HEK293 (cell line): Measurements from ENCODE around the gene ADAMTS13.

ENCODE experiments used
- CTCF ChIA-PET: fragments of 350-600 bp; formaldehyde crosslinking; extraction: SDS; loops from one replicate; lab custom pipeline; 2021; ENCODE audit warnings: antibody characterized with exemption; lab: Yijun Ruan, JAX
- POLR2A ChIA-PET: fragments of 300-600 bp; formaldehyde crosslinking; extraction: SDS; loops from one replicate; lab custom pipeline; 2020; ENCODE audit warnings: antibody characterized with exemption, inconsistent platforms; lab: Yijun Ruan, JAX
- H3K27ac ChIP-seq: fragments of 200-500 bp; sonication (Bioruptor generic); 2 replicates; pipeline ENCODE4 v1.5.1; 2014; ENCODE audit warnings: low read depth, low read length, control low read depth, inconsistent platforms; ENCODE audit errors: extremely low read depth
- H3K36me3 ChIP-seq, 2 experiments: fragments of 200-500 bp in 1 of 2; sonication (Bioruptor generic) in 1 of 2; 1 replicate in 1 of 2; 2 replicates in 1 of 2; pipeline ENCODE4 v1.5.1; 2014 to 2017; ENCODE audit warnings: inconsistent platforms in 2 of 2, low read length in 2 of 2; ENCODE audit not compliant: control insufficient read depth in 2 of 2, insufficient read depth in 1 of 2
- H3K4me1 ChIP-seq: fragments of 200-500 bp; sonication (Bioruptor generic); 2 replicates; pipeline ENCODE4 v1.5.1; 2014; ENCODE audit warnings: mild to moderate bottlenecking, low read length, inconsistent platforms; ENCODE audit not compliant: control insufficient read depth, insufficient read depth
- H3K4me3 ChIP-seq: 2 replicates; pipeline ENCODE4 v1.5.1; 2011; ENCODE audit warnings: low read depth, mild to moderate bottlenecking, control low read depth, low read length, moderate library complexity
- H3K9me3 ChIP-seq: fragments of 200-500 bp; sonication (Bioruptor generic); 2 replicates; pipeline ENCODE4 v1.5.1; 2014; ENCODE audit warnings: low read depth, low read length, inconsistent platforms; ENCODE audit not compliant: control insufficient read depth, insufficient read depth
- CTCF ChIP-seq: fragments of 450-650 bp; formaldehyde crosslinking; IDR thresholded peaks from 2 replicates; pipeline ENCODE4 v1.5.1; 2016; ENCODE audit warnings: missing biosample characterization, missing genetic modification characterization
- GLIS2 ChIP-seq: fragments of 450-650 bp; formaldehyde crosslinking; IDR thresholded peaks from 2 replicates; pipeline ENCODE4 v1.5.1; 2016; ENCODE audit warnings: missing biosample characterization, missing genetic modification characterization
- KLF9 ChIP-seq: fragments of 450-650 bp; formaldehyde crosslinking; IDR thresholded peaks from 2 replicates; pipeline ENCODE4 v1.5.1; 2016; ENCODE audit warnings: missing biosample characterization, missing genetic modification characterization, low read depth
- SP3 ChIP-seq: fragments of 450-650 bp; formaldehyde crosslinking; IDR thresholded peaks from 2 replicates; pipeline ENCODE4 v1.5.1; 2016; ENCODE audit warnings: missing biosample characterization, missing genetic modification characterization
- ZBTB26 ChIP-seq: fragments of 450-650 bp; formaldehyde crosslinking; optimal IDR thresholded peaks from 2 replicates; pipeline ENCODE3; 2016; ENCODE audit warnings: missing biosample characterization, mild to moderate bottlenecking, missing genetic modification characterization
- ZBTB49 ChIP-seq: fragments of 450-650 bp; formaldehyde crosslinking; IDR thresholded peaks from 2 replicates; pipeline ENCODE4 v1.5.1; 2016; ENCODE audit warnings: missing biosample characterization, missing genetic modification characterization, low read depth
- ZBTB7A ChIP-seq: fragments of 450-650 bp; formaldehyde crosslinking; IDR thresholded peaks from 2 replicates; pipeline ENCODE4 v1.5.1; 2016; ENCODE audit warnings: low read depth, missing biosample characterization, missing genetic modification characterization
- ZNF138 ChIP-seq: fragments of 450-650 bp; formaldehyde crosslinking; IDR thresholded peaks from 2 replicates; pipeline ENCODE4 v1.5.1; 2016; ENCODE audit warnings: missing biosample characterization, missing genetic modification characterization, borderline replicate concordance
- ZNF202 ChIP-seq: fragments of 450-650 bp; formaldehyde crosslinking; IDR thresholded peaks from 2 replicates; pipeline ENCODE4 v1.5.1; 2016; ENCODE audit warnings: missing biosample characterization, missing genetic modification characterization, borderline replicate concordance
- ZNF23 ChIP-seq: fragments of 450-650 bp; formaldehyde crosslinking; IDR thresholded peaks from 2 replicates; pipeline ENCODE4 v1.5.1; 2016; ENCODE audit warnings: missing biosample characterization, missing genetic modification characterization, borderline replicate concordance
- ZNF26 ChIP-seq: fragments of 450-650 bp; formaldehyde crosslinking; IDR thresholded peaks from 2 replicates; pipeline ENCODE4 v1.5.1; 2016; ENCODE audit warnings: missing biosample characterization, missing genetic modification characterization
- ZNF354C ChIP-seq: fragments of 450-650 bp; formaldehyde crosslinking; IDR thresholded peaks from 2 replicates; pipeline ENCODE4 v1.5.1; 2016; ENCODE audit warnings: missing biosample characterization, missing genetic modification characterization, low read depth, borderline replicate concordance
- ZNF366 ChIP-seq: fragments of 450-650 bp; formaldehyde crosslinking; conservative IDR thresholded peaks from 2 replicates; pipeline ENCODE4 v1.5.1; 2016; ENCODE audit warnings: missing biosample characterization, missing genetic modification characterization
- ZNF37A ChIP-seq: fragments of 450-650 bp; IDR thresholded peaks from 2 replicates; pipeline ENCODE4 v1.5.1; 2018; ENCODE audit warnings: missing biosample characterization, missing genetic modification characterization
- ZNF394 ChIP-seq: fragments of 450-650 bp; formaldehyde crosslinking; IDR thresholded peaks from 2 replicates; pipeline ENCODE4 v1.5.1; 2016; ENCODE audit warnings: missing biosample characterization, missing genetic modification characterization, mild to moderate bottlenecking, moderate library complexity, borderline replicate concordance
- ZNF426 ChIP-seq: fragments of 450-650 bp; formaldehyde crosslinking; IDR thresholded peaks from 2 replicates; pipeline ENCODE4 v1.5.1; 2017; ENCODE audit warnings: missing biosample characterization, missing genetic modification characterization, mild to moderate bottlenecking, inconsistent platforms, moderate library complexity
- ZNF501 ChIP-seq: fragments of 450-650 bp; formaldehyde crosslinking; IDR thresholded peaks from 2 replicates; pipeline ENCODE4 v1.5.1; 2016; ENCODE audit warnings: missing biosample characterization, missing genetic modification characterization
- ZNF513 ChIP-seq: fragments of 450-650 bp; IDR thresholded peaks from 2 replicates; pipeline ENCODE4 v1.5.1; 2018; ENCODE audit warnings: missing biosample characterization, missing genetic modification characterization
- ZNF548 ChIP-seq: fragments of 450-650 bp; formaldehyde crosslinking; IDR thresholded peaks from 2 replicates; pipeline ENCODE4 v1.5.1; 2016; ENCODE audit warnings: missing biosample characterization, missing genetic modification characterization
- ZNF555 ChIP-seq: fragments of 450-650 bp; formaldehyde crosslinking; conservative IDR thresholded peaks from 2 replicates; pipeline ENCODE4 v1.5.1; 2017; ENCODE audit warnings: missing biosample characterization, mild to moderate bottlenecking, missing genetic modification characterization, inconsistent platforms
- ZNF558 ChIP-seq: fragments of 450-650 bp; formaldehyde crosslinking; IDR thresholded peaks from 2 replicates; pipeline ENCODE4 v1.5.1; 2016; ENCODE audit warnings: missing biosample characterization, missing genetic modification characterization
- ZNF610 ChIP-seq: fragments of 450-650 bp; formaldehyde crosslinking; IDR thresholded peaks from 2 replicates; pipeline ENCODE4 v1.5.1; 2016; ENCODE audit warnings: missing biosample characterization, missing genetic modification characterization, borderline replicate concordance
- ZNF623 ChIP-seq: fragments of 450-650 bp; formaldehyde crosslinking; IDR thresholded peaks from 2 replicates; pipeline ENCODE4 v1.5.1; 2016; ENCODE audit warnings: missing biosample characterization, missing genetic modification characterization
- ZNF624 ChIP-seq: fragments of 450-650 bp; formaldehyde crosslinking; IDR thresholded peaks from 2 replicates; pipeline ENCODE4 v1.5.1; 2017; ENCODE audit warnings: missing biosample characterization, missing genetic modification characterization
- ZNF629 ChIP-seq: fragments of 450-650 bp; formaldehyde crosslinking; IDR thresholded peaks from 2 replicates; pipeline ENCODE4 v1.5.1; 2017; ENCODE audit warnings: missing biosample characterization, missing genetic modification characterization
- ZNF654 ChIP-seq: fragments of 450-650 bp; formaldehyde crosslinking; IDR thresholded peaks from 2 replicates; pipeline ENCODE4 v1.5.1; 2016; ENCODE audit warnings: low read depth, missing biosample characterization, missing genetic modification characterization

ADAMTS13 gene

GRCh38 chr9:133437753-133438531 lies 15.8 kb downstream of the ADAMTS13 start:
- no peak for TF ChIP-seq ZBTB49
- TF ChIP-seq ZNF37A (tag by site-specific recombination) = no peak
- no peak for TF ChIP-seq SP3 (tag by site-specific recombination)
- no peak for TF ChIP-seq ZNF624 (tag by site-specific recombination)
- no peak for TF ChIP-seq ZNF202 (tag by site-specific recombination)
- TF ChIP-seq ZNF23 (tag by site-specific recombination) = no peak
- TF ChIP-seq ZBTB7A (tag by site-specific recombination) = no peak
- peak; percentile 12; the same call in 1 of the 2 replicates for TF ChIP-seq ZNF654 (tag by site-specific recombination)
- TF ChIP-seq ZNF555 (tag by site-specific recombination) = no peak
- no peak for TF ChIP-seq ZNF513
- TF ChIP-seq ZNF138 (tag by site-specific recombination) = no peak
- peak; percentile 66 for TF ChIP-seq CTCF (tag by site-specific recombination)
- TF ChIP-seq, all 188 proteins: peak for 2
- ChIA-PET POLR2A (no interaction called here), CTCF (interaction anchor here (0.6 to 1.2 kb wide), 15 partner anchors 9 to 370 kb away, joined by 3 to 6 read pairs (median 3); no protein-coding TSS in a partner anchor)
- Histone ChIP-seq H3K36me3 (no peaks in the 10 kb centered on the region), H3K4me3 (no peak overlapping the region), H3K9me3 (no peaks in the 10 kb centered on the region), H3K4me1 (no peaks in the 10 kb centered on the region), H3K27ac (no peak overlapping the region)

GRCh38 chr9:133439337-133439736 lies 17.2 kb downstream of the ADAMTS13 start:
- POLR2A ChIA-PET = interaction anchor here (1.6 kb wide), 1 partner anchor 9 kb away, joined by 4 read pairs; no protein-coding TSS in a partner anchor
- H3K36me3 ChIP-seq = no peaks in the 10 kb centered on the region
- no peak overlapping the region for H3K4me3 ChIP-seq
- H3K4me1 ChIP-seq = no peaks in the 10 kb centered on the region
- H3K27ac ChIP-seq = no peak overlapping the region
- CTCF ChIA-PET = interaction anchor here (1.1 kb wide), 1 partner anchor 22 kb away, joined by 5 read pairs; no protein-coding TSS in a partner anchor
- H3K9me3 ChIP-seq = no peaks in the 10 kb centered on the region
- TF ChIP-seq ZNF26 (tag by site-specific recombination) (no peak), ZNF548 (tag by site-specific recombination) (no peak), KLF9 (tag by site-specific recombination) (no peak), ZNF610 (tag by site-specific recombination) (no peak), ZNF366 (no peak), ZNF394 (tag by site-specific recombination) (no peak), GLIS2 (tag by site-specific recombination) (no peak), ZNF354C (no peak), ZBTB26 (tag by site-specific recombination) (no peak), ZNF138 (tag by site-specific recombination) (no peak), ZNF629 (tag by site-specific recombination) (no peak), ZNF501 (tag by site-specific recombination) (no peak), ZNF558 (tag by site-specific recombination) (no peak), ZNF426 (no peak), ZNF623 (tag by site-specific recombination) (no peak)
